RWPE1 (cell line): Measurements from ENCODE around the gene EPHB2.

ENCODE experiments used
- CTCF ChIA-PET: fragments of 350-600 bp; sonication (Branson Sonifier 250); formaldehyde crosslinking; extraction: SDS; loops from one replicate; lab custom pipeline; 2021; lab: Yijun Ruan, JAX
- POLR2A ChIA-PET: fragments of 400-600 bp; formaldehyde crosslinking; extraction: SDS; loops from one replicate; lab custom pipeline; 2020; ENCODE audit warnings: antibody characterized with exemption; ENCODE audit not compliant: low non-redundant PET; lab: Yijun Ruan, JAX
- DNase-seq: peaks from one replicate; pipeline ENCODE4 v3.0.0; 2012; ENCODE audit warnings: low spot score
- H3K27ac ChIP-seq: fragments of 450-650 bp; 2 replicates; pipeline ENCODE4 v1.5.1; 2017
- CTCF ChIP-seq: fragments of 450-650 bp; conservative IDR thresholded peaks from 2 replicates; pipeline ENCODE4 v1.5.1; 2017; ENCODE audit warnings: low read depth, mild to moderate bottlenecking

The EPHB2 gene

GRCh38 chr1:22677931-22678896 is 32.4 kb upstream of the EPHB2 start:
- TF ChIP-seq CTCF = no peak
- no peak for DNase-seq
- CTCF ChIA-PET = interaction anchor here (0.6 kb wide), 1 partner anchor 252 kb away, joined by 3 read pairs; no protein-coding TSS in a partner anchor
- H3K27ac ChIP-seq = no peak overlapping the region
- POLR2A ChIA-PET = no interaction called here

GRCh38 chr1:22680726-22681125 is 29.9 kb upstream of the EPHB2 start:
- POLR2A ChIA-PET = no interaction called here
- no peak overlapping the region for H3K27ac ChIP-seq
- CTCF ChIA-PET = interaction anchor here (0.6 kb wide), 1 partner anchor 246 kb away, joined by 3 read pairs; no protein-coding TSS in a partner anchor
- TF ChIP-seq CTCF = no peak
- no peak for DNase-seq

- no peak for DNase-seq
- CTCF ChIA-PET = no interaction called here
- TF ChIP-seq CTCF = no peak
- POLR2A ChIA-PET = no interaction called here
- no peak overlapping the region for H3K27ac ChIP-seq
Observed at GRCh38 chr1:22681556-22682276, 28.9 kb upstream of the EPHB2 start.

DNA sequence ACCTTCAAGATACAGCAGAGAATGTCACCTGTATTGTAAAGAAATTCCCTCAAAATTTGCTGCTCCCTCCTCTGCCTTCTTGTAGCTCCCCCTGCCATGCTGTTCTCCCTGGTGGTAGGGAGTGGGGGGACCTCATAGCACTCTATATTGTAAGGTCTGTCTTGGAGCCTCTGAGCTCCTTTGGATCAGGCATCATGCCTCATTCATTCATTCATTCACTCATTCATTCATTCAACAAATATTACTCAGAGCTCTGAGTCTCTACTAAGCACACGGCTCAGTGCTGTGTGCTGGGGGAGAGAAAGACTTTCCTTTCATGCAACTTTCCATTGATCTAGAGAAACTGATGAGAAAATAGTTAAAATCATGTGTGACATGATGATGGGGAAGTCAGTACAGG is 27.1 kb upstream of the EPHB2 start:
- ChIA-PET POLR2A (no interaction called here), CTCF (interaction anchor here (0.8 kb wide), 1 partner anchor 59 kb away, joined by 3 read pairs; no protein-coding TSS in a partner anchor)
- no peak overlapping the region for H3K27ac ChIP-seq

DNA sequence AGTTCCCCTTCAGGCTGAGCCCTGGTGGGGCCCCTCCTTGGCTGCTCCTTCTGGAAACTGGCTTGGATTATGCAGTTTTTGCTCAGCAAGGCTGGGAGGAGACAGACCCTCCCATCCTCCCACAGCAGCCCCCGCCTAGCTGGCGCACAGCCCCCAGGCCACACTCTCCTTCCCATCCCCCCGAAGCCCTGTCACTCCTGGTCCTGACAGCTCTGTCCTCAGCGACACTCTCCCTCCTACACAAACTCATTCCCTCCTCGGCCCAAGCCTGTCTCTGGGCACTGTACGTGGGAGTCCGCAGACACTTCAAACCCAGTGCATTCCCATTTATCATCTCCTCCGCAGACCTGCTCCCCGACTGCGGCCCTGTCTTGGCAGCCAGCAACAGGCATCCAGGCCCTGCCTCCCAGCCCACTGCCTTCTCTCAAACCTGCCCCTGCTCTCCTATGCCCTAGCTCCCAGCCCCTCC is 25.0 kb upstream of the EPHB2 start:
- ChIA-PET POLR2A (no interaction called here), CTCF (interaction anchor here (0.5 to 0.7 kb wide), 2 partner anchors 24 to 204 kb away, joined by 3 to 4 read pairs; no protein-coding TSS in a partner anchor)
- no peak overlapping the region for H3K27ac ChIP-seq
- no peak for TF ChIP-seq CTCF
- no peak for DNase-seq

More for the DNA sequence above, 27.1 kb upstream of the EPHB2 start:
- no peak for DNase-seq
- TF ChIP-seq CTCF = no peak

DNA sequence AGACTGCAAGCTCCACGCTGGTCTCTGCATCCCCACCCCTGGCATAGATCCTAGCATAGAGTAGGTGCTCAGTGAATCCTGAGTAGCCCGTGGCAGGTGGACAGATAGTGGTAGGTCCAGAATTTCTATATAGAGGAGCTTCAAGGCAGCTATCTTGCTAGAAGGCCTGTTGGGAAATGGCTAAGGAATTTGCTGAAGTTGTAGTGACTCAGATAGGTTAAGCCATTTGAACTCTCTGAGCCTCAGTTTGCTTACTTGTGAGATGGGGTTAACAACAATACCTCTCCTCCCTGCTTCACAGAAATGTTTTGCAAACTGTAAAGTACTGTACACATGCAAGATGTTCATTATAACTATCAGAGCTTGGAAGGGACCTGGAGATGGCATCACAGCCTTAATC is 23.4 kb upstream of the EPHB2 start:
- no peak for DNase-seq
- TF ChIP-seq CTCF = no peak
- CTCF ChIA-PET = interaction anchor here (0.5 to 0.7 kb wide), 2 partner anchors 14 to 33 kb away, joined by 3 to 8 read pairs; no protein-coding TSS in a partner anchor
- POLR2A ChIA-PET = no interaction called here
- H3K27ac ChIP-seq = no peak overlapping the region
